Stromal cell of bone marrow (primary cell): ENCODE measurements around the gene HOXB7.

Source experiments
- DNase-seq: peaks from one replicate; pipeline ENCODE4 v3.0.0-alpha.2; 2012; ENCODE audit warnings: low read depth

Gene HOXB7

DNA sequence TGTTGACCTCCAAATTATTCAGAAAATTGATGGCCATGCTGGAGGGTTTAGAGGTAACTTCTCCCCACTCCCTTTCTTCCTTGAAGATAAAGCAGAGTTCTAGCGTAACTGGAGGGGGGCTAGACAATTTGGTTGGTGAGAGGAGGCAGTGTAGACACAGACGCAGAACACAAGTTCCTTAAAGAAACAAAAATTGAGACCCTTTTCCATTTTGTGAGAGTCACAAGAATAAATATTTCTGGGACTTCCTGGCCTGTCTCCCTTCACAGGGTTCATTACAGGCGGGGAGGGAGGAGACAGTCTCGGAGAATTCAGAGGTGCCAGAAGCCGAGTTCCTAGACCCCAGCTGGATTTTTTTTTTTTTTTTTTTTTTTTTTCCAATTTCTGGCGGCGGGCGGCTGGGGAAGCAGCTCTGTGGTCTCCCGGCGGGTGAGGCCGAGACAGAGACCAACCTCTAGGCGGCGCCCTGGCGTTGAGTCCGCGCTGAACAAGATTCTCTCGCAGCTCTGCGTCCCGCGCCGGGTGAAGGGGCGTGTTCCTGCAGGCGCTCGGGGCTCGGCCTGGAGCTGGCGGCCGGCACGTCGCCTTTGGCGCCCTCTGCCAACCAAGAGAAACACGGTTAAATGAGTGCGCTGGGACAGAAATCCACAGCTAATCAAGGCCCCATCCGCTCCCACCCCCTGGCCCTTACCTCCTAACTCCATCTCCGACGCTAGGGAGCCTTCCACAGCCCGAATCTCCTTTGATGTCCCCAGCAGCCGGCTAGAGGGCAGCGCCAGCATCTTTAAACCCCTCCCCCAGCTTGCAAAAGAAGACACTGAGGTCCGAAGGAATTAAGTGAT is 25.6 kb upstream of the HOXB7 start:
- DNase-seq = peak; percentile 37

- no peak for DNase-seq
These were observed 23.8 kb upstream of the HOXB7 start for GRCh38 chr17:48634493-48635208.

GRCh38 chr17:48633266-48633677 is 22.5 kb upstream of the HOXB7 start:
- no peak for DNase-seq

DNA sequence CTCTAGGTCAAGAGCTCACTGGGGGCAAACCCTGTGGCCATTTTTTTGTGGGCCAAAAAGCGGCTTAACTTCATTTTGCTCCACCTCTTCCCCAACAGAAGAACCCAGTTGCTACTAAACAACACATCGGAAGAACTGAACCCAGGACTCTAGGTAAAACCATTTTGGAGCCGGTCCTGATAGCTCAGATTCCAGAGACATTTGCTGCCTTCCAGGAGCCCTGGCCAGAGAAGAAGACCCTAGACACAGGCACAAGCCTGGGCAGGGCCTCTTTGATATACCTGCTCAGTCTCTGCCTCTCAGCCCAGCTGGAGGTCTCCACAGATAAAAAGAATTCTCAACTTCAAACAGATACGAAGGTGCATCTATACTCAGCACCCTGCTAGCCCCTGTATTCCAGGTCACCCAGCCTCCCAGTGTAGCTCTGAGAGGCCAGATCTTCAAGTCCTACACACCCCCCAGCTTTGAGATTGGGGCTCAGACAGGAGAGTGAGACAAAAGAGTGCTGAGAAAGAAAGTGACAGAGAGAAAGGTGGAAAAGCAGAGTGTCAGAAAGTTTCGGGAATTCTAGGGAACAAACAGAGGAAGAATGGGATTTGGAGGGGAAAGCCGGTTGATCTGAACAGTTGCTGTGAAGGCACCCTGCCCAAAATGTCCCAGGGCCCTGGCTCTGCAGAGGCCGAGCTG is 21.9 kb upstream of the HOXB7 start:
- no peak for DNase-seq

GRCh38 chr17:48631693-48632578 is 21.1 kb upstream of the HOXB7 start:
- DNase-seq = no peak

GRCh38 chr17:48630925-48631692 is 20.3 kb upstream of the HOXB7 start:
- no peak for DNase-seq

- DNase-seq = no peak
These were observed 19.4 kb upstream of the HOXB7 start for GRCh38 chr17:48630009-48630924.

GRCh38 chr17:48629411-48629759 is 18.6 kb upstream of the HOXB7 start:
- DNase-seq = no peak

DNA sequence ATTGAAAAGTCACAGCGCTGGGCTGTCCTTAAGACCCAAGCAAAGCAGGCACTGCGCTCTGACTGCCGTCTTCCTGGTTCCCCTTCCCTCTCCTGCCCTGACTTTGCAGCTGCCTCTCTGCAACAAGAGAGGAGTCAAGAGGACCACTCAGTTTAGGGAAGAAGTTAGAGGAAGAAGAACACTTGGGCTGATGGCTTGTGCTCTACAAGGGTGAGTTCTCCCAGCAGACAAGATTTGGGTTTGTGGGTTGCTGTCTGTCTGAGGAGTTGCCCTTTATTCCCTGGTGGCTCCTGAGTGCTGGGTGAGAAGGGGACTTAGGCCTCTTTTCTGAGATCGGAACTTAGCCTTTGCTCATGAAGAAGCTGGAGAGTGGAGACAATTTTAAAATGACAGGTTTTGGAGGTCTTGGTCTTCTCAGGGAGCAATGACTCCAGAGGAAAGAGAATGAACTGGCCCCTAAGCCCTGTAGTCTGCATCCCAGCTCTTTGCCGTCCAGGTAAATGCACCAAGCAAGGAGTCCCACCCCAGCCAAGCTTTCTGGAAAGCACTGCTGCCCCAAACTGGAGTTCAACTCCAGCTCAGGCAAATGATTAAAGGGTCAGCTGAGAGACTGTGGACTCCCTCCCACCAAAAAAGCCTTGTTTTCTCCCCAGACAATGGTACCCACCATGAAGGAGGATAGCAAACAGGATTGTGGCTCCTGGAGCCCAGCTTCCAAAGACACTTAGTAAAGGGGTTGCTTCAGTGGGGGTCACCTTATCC is 18.0 kb upstream of the HOXB7 start:
- DNase-seq = no peak

DNA sequence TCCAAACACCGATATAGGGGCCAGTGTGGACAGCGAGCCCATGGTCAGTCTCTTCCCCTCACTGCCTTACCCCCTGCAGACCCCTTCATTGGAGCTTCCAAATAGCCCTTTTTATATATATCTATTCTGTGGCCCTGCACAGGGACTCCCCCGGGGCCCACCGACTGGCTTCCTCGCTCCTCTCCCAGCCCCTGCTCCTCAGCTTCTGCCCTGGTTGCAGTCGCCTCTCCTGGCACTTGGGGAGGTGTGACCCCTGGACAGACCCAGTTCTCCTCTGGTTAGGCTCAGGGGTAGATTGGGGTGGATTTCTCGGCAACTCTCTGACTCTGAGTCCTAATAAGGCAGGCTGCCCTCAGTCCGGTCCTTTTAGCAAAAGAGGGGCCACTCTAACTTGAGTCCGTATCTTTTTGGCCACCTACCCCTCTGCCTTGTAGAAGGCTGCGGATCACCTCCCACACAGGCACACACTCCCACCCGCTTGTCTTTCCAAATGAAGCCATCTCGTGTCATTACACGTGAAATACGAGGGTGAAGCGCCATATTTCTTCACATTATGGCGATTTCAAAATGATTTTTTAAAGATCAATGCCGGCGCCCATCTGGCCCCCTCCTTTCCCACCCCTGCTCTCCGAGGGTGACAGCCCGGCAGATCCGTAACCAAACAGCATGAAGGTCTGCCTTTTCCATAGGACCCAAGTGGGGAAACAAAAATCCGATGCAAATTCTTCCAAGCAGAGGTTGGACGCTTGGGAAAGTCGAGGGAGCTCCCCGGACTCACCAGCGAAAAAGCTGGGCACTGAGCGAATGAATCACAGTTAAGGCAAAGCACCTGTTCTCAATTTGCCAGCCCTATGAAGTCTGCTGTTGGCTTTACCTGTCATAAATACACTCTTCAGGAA is 17.1 kb upstream of the HOXB7 start:
- no peak for DNase-seq

DNA sequence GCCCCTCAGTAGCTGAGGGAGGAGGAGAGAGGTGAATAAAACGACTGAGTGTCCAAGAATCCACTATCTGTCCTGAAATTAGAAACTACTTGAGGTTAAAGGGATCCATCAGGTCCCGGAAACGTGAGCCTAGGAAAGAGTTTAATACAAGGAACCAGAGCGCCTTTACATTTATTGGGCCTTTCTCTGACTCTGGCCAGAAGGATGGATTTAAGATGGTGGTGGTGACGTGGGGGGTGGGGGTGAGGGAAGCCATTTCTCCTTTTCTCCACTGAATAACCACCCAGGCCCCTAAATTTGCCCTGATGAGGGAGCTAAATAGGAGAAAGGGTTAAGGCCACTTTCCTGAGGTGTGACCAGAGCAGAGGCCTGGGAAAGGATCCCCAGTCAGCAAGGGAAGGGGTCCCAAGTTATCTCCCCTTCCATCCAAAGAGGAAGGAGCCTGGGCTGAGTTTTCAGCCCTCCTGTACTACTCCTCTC is 16.3 kb upstream of the HOXB7 start:
- no peak for DNase-seq

GRCh38 chr17:48626245-48627117 is 15.7 kb upstream of the HOXB7 start, which contains the start of gene HOXB9:
Gene HOXB9 (minus strand): TSS chr17:48626358. CDS start chr17:48626269, 89 bp downstream.
- no peak for DNase-seq

DNA sequence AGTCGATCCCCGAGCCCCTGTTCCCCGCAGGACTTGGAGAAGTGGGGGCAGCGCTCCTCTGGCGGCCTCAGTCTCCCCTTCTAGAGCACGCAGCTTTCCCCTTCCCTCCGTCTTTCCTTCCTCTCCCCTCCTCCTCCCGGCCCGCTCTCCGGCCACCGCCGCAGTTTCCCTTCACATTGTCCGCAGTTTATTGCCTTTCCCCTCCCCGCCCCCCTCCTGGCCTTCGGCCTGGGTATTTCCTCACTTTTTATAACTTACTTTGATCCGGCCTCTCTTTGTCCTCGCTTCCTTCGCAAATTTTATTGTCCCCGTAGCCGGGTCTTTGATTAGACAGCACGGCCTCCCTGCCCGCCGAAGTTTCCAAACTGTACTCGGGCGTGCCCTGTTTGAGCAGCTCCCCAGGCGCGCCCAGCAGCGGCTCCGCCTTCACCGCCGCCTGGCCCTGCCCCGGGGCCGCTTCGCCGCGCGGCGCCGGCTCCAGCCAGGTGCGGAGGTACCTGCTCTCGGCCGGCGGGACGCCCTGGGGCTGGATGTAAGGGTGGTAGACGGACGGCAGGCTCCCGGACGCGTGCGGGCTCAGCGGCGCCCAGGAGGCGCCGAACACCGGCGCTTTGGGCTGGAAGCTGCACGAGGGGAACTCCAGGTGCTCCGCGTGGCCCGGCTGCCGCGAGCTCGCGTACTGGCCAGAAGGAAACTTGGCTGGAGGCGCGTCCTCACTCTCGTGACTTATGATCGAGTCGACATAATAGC is 14.9 kb upstream of the HOXB7 start:
- DNase-seq = no peak

- no peak for DNase-seq
These were observed 14.0 kb upstream of the HOXB7 start for GRCh38 chr17:48624544-48625494.

- DNase-seq = no peak
These were observed 13.3 kb upstream of the HOXB7 start for GRCh38 chr17:48624118-48624517.
